ENCODE results near the gene SIRT6.

- TF ChIP-seq EP300 (conservative IDR thresholded peaks at IDR 0.05; ENCODE audit: poor library complexity, severe bottlenecking) = no peak
- no peak for TF ChIP-seq CTCF (IDR thresholded peaks at IDR 0.05; ENCODE audit: poor library complexity, severe bottlenecking)
- no peak for TF ChIP-seq EZH2 (IDR thresholded peaks at IDR 0.05; ENCODE audit: borderline replicate concordance, insufficient read depth, low read length, poor library complexity, severe bottlenecking)
- no peak for TF ChIP-seq REST (IDR thresholded peaks at IDR 0.05; ENCODE audit: borderline replicate concordance)
- no peak for TF ChIP-seq POLR2AphosphoS5 (IDR thresholded peaks at IDR 0.05)
Observed at GRCh38 chr19:4224470-4224869, 42.1 kb upstream of the SIRT6 start.
